NOMO-1 treated with DMSO at 0.1 percent for 48 hours (cell line): ENCODE results near the gene IPO4.
A peak's percentile ranks its signal among the peaks of the same experiment; 100 is the strongest.
"Not testable (repeated sequence)": the region's sequence is repeated elsewhere in the genome, so short reads cannot be mapped to it uniquely, and the experiment has no call there.

Experiments
- DNase-seq: peaks from one replicate; lab custom pipeline; 2025; ENCODE audit not compliant: unreplicated experiment; lab: John Stamatoyannopoulos, UW

Gene IPO4

GRCh38 chr14:24219080-24219479 is 30.5 kb upstream of the IPO4 start:
- no peak for DNase-seq

- DNase-seq = not testable (repeated sequence)
These were observed 28.3 kb upstream of the IPO4 start for GRCh38 chr14:24216876-24217275.

- DNase-seq = no peak
These were observed 27.7 kb upstream of the IPO4 start for GRCh38 chr14:24216345-24216699.

- peak; percentile 93 for DNase-seq
These were observed 27.1 kb upstream of the IPO4 start, which contains the start of gene MDP1 for GRCh38 chr14:24215495-24216344. TSS of gene MDP1 (minus strand) at chr14:24216066. CDS start at chr14:24215955, 111 bp downstream.

DNA sequence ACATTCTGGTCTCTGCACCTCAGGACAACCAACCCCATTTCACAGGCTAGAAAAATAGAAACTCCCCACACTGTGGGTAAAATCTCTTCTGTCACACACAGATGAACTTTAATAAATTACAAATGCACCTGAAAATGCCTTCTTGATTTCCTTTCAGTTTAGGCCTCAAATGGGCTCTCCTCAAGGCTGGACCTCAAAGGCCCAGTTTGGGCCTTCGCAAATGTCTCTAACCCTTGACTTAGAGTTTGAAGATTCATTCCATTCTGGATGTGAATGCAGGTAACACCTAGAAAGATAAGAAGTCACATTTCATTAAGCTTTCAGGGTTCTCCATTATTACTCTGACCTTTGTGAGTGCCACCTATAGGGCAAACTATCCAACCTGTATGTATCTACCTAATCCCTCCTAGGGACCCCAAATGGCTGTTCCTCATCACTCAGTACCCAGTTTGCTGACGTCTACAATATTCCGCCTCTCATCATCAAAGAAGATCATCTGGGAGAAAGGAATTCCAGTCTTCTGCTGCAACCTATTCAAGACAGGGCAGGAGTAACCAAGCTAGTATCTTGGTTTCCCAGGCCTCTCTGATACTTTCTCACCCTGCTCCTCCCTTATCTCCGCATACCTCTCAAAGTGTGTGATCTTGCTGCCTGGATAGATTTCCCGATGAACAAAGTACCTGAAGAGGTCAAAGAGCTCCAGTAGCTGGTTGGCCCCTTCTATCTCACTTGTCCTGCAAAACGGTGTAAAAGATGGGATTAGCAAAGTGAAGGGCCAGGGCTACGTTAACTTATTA is 25.4 kb upstream of the IPO4 start:
- no peak for DNase-seq

GRCh38 chr14:24212924-24213865 is 24.6 kb upstream of the IPO4 start, which contains the start of gene CHMP4A:
TSS of gene CHMP4A (minus strand) at chr14:24213488. CDS start at chr14:24213439, 49 bp downstream.
- peak; percentile 98 for DNase-seq

DNA sequence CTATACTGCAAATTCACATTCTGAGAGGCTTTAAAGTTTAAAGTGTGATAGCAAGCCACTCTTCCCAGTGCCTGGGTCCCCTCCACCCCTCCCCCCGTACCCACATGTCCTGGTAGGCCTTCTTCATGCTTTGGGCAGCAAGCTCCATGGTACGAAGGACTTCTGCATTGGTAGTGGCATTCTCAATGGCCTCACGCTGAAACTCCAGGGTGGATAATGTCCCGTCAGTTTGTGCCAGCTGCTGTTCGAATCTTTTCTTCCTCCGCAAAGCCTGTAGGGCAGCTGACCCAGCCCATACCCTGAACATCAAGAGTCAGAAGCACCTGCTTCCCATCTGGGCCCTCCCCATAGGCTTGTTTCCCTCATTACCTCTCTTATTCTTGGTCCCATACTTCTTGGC is 22.7 kb upstream of the IPO4 start:
- DNase-seq = no peak

DNA sequence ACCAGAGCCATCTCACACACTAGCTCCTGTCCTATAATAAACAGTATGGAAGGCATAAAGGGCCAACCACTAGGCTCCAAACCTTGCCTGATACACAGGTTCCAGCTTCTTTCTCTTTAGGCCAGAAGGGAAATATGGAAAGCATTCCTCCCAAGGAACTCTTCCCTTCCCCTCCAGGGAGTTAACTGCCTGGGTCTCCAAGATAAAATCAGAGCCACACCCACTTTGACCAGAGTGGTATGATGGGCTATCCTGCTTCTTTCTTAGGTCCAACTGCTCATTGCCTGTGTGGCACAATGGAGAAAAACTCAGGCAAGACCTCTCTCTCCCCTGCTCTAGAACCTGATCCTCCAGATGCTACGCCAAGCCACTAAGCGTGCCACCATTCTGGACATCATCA is 19.0 kb upstream of the IPO4 start:
- no peak for DNase-seq

GRCh38 chr14:24207104-24207551 is 18.5 kb upstream of the IPO4 start:
- DNase-seq = no peak

DNA sequence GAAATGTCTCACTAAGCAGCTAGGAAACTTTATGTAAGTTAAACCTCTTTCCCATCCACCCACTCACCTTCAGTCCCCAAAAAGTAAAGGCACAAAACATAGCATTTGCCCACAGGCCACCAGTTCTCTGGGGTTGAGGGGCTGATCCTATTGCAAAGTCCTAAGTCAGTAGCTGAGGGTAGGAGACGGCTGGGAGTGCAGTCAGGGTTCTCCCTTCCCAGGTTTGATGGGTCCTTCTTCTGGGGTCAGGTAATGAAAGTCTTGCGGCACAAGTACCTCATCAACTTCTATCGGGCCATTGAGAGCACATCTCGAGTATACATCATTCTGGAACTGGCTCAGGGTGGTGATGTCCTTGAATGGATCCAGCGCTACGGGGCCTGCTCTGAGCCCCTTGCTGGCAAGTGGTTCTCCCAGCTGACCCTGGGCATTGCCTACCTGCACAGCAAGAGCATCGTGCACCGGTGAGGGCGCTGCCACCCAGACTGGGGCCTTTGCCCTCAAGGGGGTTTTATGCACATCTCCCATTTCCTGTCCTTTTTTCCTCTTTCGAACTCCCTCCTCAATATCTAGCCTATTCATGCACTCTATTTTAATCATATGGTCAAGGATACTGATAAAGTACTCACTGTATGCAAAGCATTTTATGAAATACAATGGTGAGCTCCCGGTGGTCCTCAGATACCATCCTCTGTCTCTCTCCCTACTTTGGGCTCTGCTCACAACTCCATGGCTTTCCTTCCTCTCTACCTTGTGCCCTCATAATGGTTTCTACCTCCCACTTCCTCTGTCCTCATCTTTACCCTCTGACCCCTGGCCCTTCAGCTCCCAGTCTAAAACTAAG is 17.9 kb upstream of the IPO4 start:
- DNase-seq = no peak

DNA sequence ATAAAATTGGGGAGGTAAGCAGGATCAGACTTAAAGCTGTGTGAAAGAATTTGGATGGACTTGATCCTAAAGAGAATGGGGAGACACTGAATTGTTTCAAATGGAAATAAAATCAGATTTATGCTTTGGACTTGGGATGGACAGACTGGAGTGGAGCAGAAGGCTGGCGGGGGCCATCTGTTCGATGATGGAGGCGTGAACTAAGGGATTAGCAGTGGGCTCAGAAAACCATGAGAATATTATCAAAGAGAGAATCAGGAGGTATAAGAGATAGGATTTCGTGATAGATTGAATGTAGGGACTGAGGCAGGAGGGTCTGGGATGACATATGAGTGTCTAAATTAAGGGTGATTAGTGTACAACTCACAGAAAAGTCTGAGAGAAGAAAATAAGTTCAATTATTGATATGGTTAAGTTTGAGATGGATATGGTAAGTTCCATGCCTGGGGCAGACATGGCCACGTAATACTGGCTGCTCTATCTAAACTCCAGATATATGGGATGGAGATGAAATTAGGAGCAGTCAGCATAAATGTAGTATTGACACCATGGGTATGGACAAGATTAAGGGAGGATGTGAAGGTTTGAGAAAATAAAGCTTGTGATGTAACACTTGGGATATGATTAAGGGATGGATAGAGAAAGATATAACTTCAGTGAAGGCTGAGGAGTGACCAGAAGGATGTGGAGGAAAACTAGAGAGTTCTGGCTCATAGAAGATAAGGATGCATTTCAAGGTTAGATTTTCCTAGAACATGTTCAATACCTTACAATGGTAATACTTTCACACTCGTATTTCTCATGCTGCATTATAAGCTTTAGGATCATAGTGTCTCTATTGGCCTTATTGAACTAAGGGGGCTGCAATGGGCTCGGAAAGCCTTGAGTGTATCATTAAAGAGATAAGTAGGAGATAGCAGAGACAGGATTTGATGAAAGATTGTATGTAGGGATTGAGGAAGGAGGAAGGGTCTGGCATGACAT is 15.8 kb upstream of the IPO4 start:
- DNase-seq = no peak

- not testable (repeated sequence) for DNase-seq
These were observed 14.8 kb upstream of the IPO4 start for GRCh38 chr14:24203249-24203886.

GRCh38 chr14:24202538-24202937 is 13.9 kb upstream of the IPO4 start:
- DNase-seq = not testable (repeated sequence)

GRCh38 chr14:24198814-24199524 is 10.4 kb upstream of the IPO4 start:
- no peak for DNase-seq

GRCh38 chr14:24197056-24197450 is 8.4 kb upstream of the IPO4 start:
- DNase-seq = no peak

GRCh38 chr14:24196071-24197055 is 7.7 kb upstream of the IPO4 start:
- peak; percentile 34 for DNase-seq
